SJCRH30 (cell line): ENCODE data around the gene URB2. TPM values are rescaled to one million over a fixed set of nuclear protein-coding genes. Genes with fewer than 3 reads are reported as not detected.

Experiments used
- DNase-seq, 2 experiments: peaks; one replicate each; pipeline ENCODE4 v3.0.0-alpha.2; 2015 to 2020
- H3K27ac ChIP-seq: fragments of 250-450 bp; sonication (Bioruptor Pico); 2 replicates; pipeline ENCODE4 v1.5.1; 2020; ENCODE audit warnings: mild to moderate bottlenecking, moderate library complexity
- H3K27me3 ChIP-seq: fragments of 250-450 bp; sonication (Bioruptor Pico); 2 replicates; pipeline ENCODE4 v1.5.1; 2020; ENCODE audit warnings: mild to moderate bottlenecking, moderate library complexity
- H3K36me3 ChIP-seq: fragments of 250-450 bp; sonication (Bioruptor Pico); 2 replicates; pipeline ENCODE4 v1.5.1; 2020; ENCODE audit warnings: mild to moderate bottlenecking, moderate library complexity
- H3K4me1 ChIP-seq: fragments of 250-450 bp; sonication (Bioruptor Pico); 2 replicates; pipeline ENCODE4 v1.5.1; 2020; ENCODE audit warnings: mild to moderate bottlenecking, moderate library complexity
- H3K4me3 ChIP-seq: fragments of 250-450 bp; sonication (Bioruptor Pico); 2 replicates; pipeline ENCODE4 v1.5.1; 2020; ENCODE audit warnings: mild to moderate bottlenecking, moderate library complexity
- H3K9me3 ChIP-seq: fragments of 250-450 bp; sonication (Bioruptor Pico); replicated peaks from 2 replicates; pipeline ENCODE4 v1.5.1; 2020; ENCODE audit warnings: mild to moderate bottlenecking, moderate library complexity
- total RNA-seq: library from RNA; depleted of rRNA; stranded (reverse); fragments of >200 nt; shearing (Covaris generic); gene quantifications from 2 replicates; pipeline ENCODE4 v1.2.3, GENCODE V29; 2014

The URB2 gene
- total RNA-seq, 1 experiment from 2014 or later, result 34.4 TPM

GRCh38 chr1:229648406-229648805 is 22.4 kb downstream of the URB2 start:
- H3K36me3 ChIP-seq, result peaks cover 63% of the 10 kb centered on the region
- no peak for DNase-seq

GRCh38 chr1:229650045-229650444 is 24.0 kb downstream of the URB2 start:
- Histone ChIP-seq H3K4me1 (peaks cover 8% of the 10 kb centered on the region), H3K27me3 (no peaks in the 10 kb centered on the region), H3K4me3 (no peak overlapping the region), H3K27ac (no peak overlapping the region), H3K9me3 (no peaks in the 10 kb centered on the region), H3K36me3 (peaks cover 59% of the 10 kb centered on the region)
- DNase-seq, result no peak

More at GRCh38 chr1:229648406-229648805, 22.4 kb downstream of the URB2 start:
- Histone ChIP-seq H3K27ac (no peak overlapping the region), H3K4me3 (no peak overlapping the region), H3K4me1 (peaks cover 8% of the 10 kb centered on the region), H3K27me3 (no peaks in the 10 kb centered on the region), H3K9me3 (no peaks in the 10 kb centered on the region)

GRCh38 chr1:229651546-229651945 is 25.5 kb downstream of the URB2 start:
- Histone ChIP-seq H3K4me1 (no peaks in the 10 kb centered on the region), H3K4me3 (no peak overlapping the region), H3K36me3 (peaks cover 59% of the 10 kb centered on the region), H3K27me3 (no peaks in the 10 kb centered on the region), H3K27ac (no peak overlapping the region), H3K9me3 (no peaks in the 10 kb centered on the region)
- DNase-seq, result no peak

- Histone ChIP-seq H3K27me3 (no peaks in the 10 kb centered on the region), H3K4me1 (no peaks in the 10 kb centered on the region), H3K4me3 (no peak overlapping the region), H3K9me3 (no peaks in the 10 kb centered on the region), H3K36me3 (peaks cover 62% of the 10 kb centered on the region), H3K27ac (no peak overlapping the region)
- no peak for DNase-seq
Measured at GRCh38 chr1:229653420-229653819, 27.4 kb downstream of the URB2 start.

- Histone ChIP-seq H3K36me3 (peaks cover 62% of the 10 kb centered on the region), H3K27ac (no peak overlapping the region), H3K4me3 (no peak overlapping the region), H3K9me3 (no peaks in the 10 kb centered on the region), H3K4me1 (no peaks in the 10 kb centered on the region), H3K27me3 (no peaks in the 10 kb centered on the region)
- no peak for DNase-seq
Measured at GRCh38 chr1:229655781-229656180, 29.7 kb downstream of the URB2 start.

GRCh38 chr1:229657993-229658755 is 32.1 kb downstream of the URB2 start:
- Histone ChIP-seq H3K4me1 (no peaks in the 10 kb centered on the region), H3K9me3 (no peaks in the 10 kb centered on the region), H3K36me3 (peaks cover 58% of the 10 kb centered on the region), H3K4me3 (no peak overlapping the region), H3K27ac (no peak overlapping the region), H3K27me3 (no peaks in the 10 kb centered on the region)
- no peak for DNase-seq

- peak; percentile 60 to 75 for DNase-seq
- Histone ChIP-seq H3K27ac (no peak overlapping the region), H3K27me3 (no peaks in the 10 kb centered on the region), H3K4me3 (no peak overlapping the region), H3K9me3 (no peaks in the 10 kb centered on the region), H3K36me3 (peaks cover 47% of the 10 kb centered on the region), H3K4me1 (peaks cover 18% of the 10 kb centered on the region)
Measured at GRCh38 chr1:229661022-229661877, 35.2 kb downstream of the URB2 start.

- H3K27ac ChIP-seq, result no peak overlapping the region
- H3K27me3 ChIP-seq, result no peaks in the 10 kb centered on the region
- H3K36me3 ChIP-seq, result peaks cover 41% of the 10 kb centered on the region
- no peaks in the 10 kb centered on the region for H3K9me3 ChIP-seq
- H3K4me1 ChIP-seq, result peaks cover 18% of the 10 kb centered on the region
- H3K4me3 ChIP-seq, result no peak overlapping the region
- DNase-seq, result no peak
Measured at GRCh38 chr1:229661897-229662296, 35.9 kb downstream of the URB2 start.

GRCh38 chr1:229664133-229664689 is 38.2 kb downstream of the URB2 start:
- Histone ChIP-seq H3K4me3 (no peak overlapping the region), H3K27me3 (no peaks in the 10 kb centered on the region), H3K27ac (no peak overlapping the region), H3K9me3 (no peaks in the 10 kb centered on the region), H3K36me3 (peaks cover 18% of the 10 kb centered on the region), H3K4me1 (peaks cover 18% of the 10 kb centered on the region)
- DNase-seq, result peak; percentile 60 to 78

GRCh38 chr1:229665912-229666558 is 40.0 kb downstream of the URB2 start:
- Histone ChIP-seq H3K4me3 (no peak overlapping the region), H3K36me3 (peaks cover 7% of the 10 kb centered on the region)
- peak; percentile 22 to 54 for DNase-seq

GRCh38 chr1:229666585-229666984 is 40.5 kb downstream of the URB2 start:
- DNase-seq, result no peak
- H3K27ac ChIP-seq, result no peak overlapping the region
- no peaks in the 10 kb centered on the region for H3K27me3 ChIP-seq
- no peak overlapping the region for H3K4me3 ChIP-seq
- H3K9me3 ChIP-seq, result no peaks in the 10 kb centered on the region
- H3K36me3 ChIP-seq, result peaks cover 2% of the 10 kb centered on the region
- peaks cover 18% of the 10 kb centered on the region for H3K4me1 ChIP-seq

More at GRCh38 chr1:229665912-229666558, 40.0 kb downstream of the URB2 start:
- peaks cover 18% of the 10 kb centered on the region for H3K4me1 ChIP-seq
- H3K27me3 ChIP-seq, result no peaks in the 10 kb centered on the region
- H3K9me3 ChIP-seq, result no peaks in the 10 kb centered on the region
- H3K27ac ChIP-seq, result no peak overlapping the region

GRCh38 chr1:229669333-229669732 is 43.3 kb downstream of the URB2 start:
- Histone ChIP-seq H3K27ac (no peak overlapping the region), H3K27me3 (no peaks in the 10 kb centered on the region), H3K36me3 (no peaks in the 10 kb centered on the region), H3K9me3 (no peaks in the 10 kb centered on the region), H3K4me3 (no peak overlapping the region), H3K4me1 (peaks cover 10% of the 10 kb centered on the region)
- no peak for DNase-seq

- no peak for DNase-seq
- Histone ChIP-seq H3K27ac (no peak overlapping the region), H3K27me3 (no peaks in the 10 kb centered on the region), H3K36me3 (no peaks in the 10 kb centered on the region), H3K4me1 (no peaks in the 10 kb centered on the region; the same call in 1 of the 2 replicates), H3K4me3 (no peak overlapping the region), H3K9me3 (no peaks in the 10 kb centered on the region)
Measured at GRCh38 chr1:229671310-229671709, 45.3 kb downstream of the URB2 start.

- H3K4me1 ChIP-seq, result no peaks in the 10 kb centered on the region
- no peak overlapping the region for H3K4me3 ChIP-seq
- no peaks in the 10 kb centered on the region for H3K36me3 ChIP-seq
- no peak overlapping the region for H3K27ac ChIP-seq
- no peaks in the 10 kb centered on the region for H3K9me3 ChIP-seq
- DNase-seq, result no peak
- no peaks in the 10 kb centered on the region for H3K27me3 ChIP-seq
Measured at GRCh38 chr1:229672246-229672645, 46.2 kb downstream of the URB2 start.
